HG02678 (cell line): ENCODE results near the gene UBE2G2.

Experiments used
- ATAC-seq: cut with Tn5 transposase; IDR thresholded peaks from one replicate; pipeline ENCODE4 v1.9.1; 2021; ENCODE audit warnings: mild to moderate bottlenecking, moderate library complexity; ENCODE audit not compliant: unreplicated experiment

Gene UBE2G2

DNA sequence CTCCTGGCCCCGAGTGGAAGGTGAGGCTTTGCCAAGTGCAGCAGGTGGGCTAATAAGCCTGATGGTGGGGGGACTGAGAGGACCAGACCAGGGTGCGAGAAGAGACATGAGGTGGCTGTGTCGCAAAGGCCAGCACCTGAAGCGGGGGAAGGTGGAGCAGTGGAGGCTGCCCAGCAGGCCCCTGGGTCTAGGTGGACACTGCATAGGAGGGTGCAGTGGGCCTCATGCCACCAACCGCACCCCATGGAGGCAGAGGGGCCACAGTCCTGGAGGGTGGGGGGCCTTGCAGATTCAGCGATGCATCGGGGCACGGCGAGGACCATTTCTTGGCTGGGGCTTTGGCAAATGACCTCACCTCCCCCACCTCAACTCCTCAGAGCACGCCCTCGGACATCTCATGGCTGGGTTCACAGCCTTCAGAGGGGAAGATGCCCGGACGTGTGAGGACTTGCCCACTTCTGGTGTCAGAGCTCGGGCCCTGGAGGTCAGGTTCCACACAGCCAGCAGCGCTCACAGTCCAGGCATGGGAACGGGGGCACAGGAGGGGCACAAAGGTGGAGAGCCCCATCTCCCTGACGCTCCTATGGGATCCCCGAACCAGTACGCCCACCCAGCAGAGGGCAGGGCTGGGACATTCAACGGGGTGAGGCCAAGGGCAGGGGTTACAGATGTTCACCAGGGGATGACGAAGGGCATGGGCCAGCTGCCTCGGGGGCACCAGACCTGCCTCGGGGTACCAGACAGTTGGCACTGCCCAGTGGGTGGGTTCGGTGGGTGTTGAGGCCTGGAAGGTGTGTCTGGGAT, 35.4 kb downstream of the UBE2G2 start:
- no peak for ATAC-seq

DNA sequence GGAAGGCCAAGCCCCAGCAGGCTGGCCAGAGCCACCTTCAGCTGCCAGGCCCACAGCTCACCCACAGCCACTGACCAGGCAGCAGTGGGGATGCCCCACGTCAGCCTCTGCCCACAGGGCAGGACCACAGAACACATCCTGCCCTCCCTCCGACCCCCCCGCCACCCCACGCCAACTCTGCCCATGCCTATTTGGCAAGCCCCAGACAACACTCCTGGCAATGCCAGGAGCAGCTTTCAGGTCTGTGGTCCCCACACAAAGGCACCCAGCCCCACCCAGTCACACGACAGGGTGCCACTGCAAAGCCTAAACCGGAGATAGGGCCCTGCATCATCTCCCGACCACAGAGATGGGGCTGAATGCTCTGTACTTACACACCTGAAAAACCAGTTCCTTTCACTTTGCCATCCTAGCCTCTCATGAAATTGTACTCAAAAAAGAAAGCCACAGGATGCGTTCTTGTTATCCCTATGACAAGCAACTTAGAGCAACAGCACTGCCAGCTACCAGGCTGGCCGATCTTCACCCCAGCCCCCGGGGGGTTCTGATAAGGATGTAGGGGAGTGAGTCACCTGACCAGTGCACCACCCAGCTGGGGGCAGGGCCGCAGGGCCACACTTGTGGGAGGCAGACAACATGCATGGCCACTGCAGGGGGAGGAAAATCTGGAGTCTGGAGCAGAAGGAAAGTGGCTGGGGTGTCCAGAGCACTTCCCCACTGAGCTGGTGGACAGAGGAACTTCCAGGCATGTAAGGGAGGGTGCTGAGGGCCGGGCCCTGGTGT, 36.2 kb downstream of the UBE2G2 start:
- no peak for ATAC-seq

DNA sequence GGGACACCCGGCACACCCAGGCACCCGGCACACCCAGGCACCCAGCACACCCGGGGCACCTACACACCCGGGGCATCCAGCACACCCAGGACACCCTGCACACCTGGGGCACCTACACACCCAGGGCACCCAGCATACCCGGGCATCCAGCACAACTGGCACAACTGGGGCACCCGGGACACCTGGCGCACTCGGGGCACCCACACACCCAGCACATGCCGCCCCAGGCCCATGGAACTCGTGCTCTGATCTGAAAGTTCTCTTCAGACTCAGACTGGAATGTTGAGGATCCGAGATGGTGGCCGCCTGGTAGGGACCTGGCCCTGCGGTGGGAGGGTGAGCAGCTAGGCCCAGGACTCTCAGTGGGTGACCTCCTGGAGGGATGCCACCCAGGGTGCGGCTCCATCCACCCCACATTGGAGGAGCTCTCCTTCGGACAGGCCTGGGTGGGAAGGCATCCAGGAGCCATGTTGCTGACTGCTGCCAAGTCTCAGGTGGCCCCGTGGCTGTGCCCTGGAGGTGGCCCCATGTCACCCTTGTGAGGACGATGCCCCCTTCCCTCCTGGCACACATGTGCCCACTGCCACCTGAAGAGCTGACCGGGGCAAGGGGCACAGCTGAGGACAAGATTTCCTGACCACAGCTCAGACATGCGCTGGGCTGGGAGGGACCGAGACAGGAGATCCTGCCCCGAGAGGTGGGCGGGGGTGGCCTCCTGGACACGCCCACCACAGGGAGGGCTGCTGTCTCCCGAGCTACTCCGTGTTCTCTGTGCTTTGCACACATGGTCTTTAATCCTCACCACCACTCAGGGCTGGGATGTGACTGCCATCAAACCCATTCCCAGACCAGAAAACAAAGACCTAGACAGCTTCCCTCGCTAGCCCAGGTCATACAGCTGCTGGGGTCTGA, 37.0 kb downstream of the UBE2G2 start:
- no peak for ATAC-seq

DNA sequence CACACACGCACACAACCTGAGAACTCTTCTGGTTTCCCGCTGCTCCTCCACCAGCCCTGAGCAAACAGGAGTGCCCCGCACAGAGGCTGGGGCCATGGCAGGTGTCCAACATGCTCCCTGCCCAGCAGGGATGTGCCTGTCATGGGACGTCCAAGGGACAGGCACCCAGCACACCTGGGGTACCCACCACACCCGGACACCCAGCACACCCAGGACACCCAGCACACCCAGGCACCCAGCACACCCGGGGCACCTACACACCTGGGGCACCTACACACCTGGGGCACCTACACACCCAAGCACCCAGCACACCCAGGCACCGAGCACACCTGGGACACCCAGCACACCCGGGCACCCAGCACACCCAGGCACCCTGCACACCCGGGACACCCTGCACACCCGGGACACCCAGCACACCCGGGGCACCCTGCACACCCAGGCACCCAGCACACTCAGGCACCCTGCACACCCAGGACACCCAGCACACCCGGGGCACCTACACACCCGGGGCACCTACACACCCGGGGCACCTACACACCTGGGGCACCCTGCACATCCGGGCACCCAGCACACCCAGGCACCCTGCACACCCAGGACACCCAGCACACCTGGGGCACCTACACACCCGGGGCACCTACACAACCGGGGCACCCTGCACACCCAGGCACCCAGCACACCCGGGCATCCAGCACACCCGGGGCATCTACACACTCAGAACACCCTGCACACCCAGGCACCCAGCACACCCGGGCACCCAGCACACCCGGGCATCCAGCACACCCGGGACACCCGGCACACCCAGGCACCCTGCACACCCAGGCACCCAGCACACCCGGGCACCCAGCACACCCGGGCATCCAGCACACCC, 37.9 kb downstream of the UBE2G2 start:
- no peak for ATAC-seq

DNA sequence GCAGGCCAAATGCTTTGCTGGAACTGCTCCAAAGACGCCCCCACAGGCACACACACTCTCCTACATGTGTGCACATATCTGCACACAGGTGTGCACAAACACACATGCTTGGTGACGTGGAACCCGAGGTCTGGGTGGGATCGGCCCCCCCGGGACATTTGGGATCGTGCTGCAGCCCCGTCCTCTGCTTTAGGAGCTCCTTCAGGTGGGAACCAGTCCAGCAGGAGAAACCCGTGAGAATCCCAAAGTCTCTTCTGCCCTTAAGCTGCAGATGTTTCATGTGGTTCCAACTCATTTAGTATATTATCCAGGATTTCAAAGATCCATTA, 38.6 kb downstream of the UBE2G2 start:
- ATAC-seq: no peak

DNA sequence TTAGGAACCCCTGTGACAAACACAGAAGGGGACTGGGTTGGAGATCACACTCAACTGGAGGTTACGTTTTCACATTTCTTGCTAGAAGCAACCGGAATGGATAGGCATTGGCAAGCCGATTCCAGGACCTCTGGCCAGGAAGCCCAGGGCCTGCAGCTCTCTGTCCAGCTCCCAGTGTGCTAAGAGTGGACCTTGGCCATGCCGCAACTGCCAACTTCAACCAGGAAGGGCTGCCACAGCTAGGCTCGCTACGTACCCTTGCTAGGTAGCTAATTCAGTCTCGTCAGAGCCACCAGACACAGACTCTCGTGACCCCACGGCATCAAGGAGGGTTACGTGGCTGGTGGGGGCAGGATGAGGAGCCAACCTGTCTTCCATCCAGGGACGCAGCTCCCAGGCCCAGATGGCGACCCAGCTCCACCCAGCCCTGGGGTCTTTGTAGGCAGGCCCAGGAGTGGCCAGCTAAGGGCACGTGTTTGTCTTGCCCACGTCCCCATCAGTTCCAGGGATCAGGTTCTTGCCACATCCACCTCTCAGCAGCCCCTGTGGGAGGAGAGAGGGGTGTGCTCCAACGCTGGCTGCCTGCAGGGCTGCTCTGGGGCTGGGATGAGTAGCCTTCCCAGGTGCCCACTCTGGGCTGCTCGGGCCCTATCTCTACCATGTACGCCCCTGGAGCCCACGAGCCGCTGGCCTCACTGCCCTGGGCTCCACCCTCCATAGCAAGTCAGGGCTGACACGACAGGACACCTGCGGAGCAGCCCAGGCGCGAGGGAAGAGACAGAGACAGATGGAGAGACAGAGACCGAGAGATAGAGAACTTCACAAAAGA, 39.2 kb downstream of the UBE2G2 start:
- ATAC-seq: no peak

DNA sequence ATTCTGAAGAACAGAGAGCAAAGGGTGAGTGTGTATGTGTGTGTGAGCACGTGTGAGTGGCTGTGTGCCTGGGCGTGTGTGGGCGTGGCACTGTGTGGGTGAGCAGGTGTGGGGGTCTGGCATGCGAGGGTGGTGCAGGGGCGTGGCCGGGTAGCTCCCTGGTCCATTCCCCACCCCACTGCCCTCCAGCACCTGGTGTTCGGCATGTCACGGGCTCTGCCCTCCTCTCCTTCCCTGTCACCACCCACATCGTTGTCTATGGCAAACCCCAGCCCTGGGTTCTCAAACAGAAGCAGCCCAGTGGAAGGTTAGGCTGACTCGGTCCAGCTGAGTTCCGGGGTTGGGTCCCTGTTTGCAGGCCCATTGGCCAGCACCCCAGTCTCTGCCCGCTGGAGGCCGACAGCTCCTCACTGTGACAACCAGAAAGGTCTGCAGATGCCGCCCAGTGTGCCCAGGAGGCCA, 39.8 kb downstream of the UBE2G2 start:
- ATAC-seq: no peak

DNA sequence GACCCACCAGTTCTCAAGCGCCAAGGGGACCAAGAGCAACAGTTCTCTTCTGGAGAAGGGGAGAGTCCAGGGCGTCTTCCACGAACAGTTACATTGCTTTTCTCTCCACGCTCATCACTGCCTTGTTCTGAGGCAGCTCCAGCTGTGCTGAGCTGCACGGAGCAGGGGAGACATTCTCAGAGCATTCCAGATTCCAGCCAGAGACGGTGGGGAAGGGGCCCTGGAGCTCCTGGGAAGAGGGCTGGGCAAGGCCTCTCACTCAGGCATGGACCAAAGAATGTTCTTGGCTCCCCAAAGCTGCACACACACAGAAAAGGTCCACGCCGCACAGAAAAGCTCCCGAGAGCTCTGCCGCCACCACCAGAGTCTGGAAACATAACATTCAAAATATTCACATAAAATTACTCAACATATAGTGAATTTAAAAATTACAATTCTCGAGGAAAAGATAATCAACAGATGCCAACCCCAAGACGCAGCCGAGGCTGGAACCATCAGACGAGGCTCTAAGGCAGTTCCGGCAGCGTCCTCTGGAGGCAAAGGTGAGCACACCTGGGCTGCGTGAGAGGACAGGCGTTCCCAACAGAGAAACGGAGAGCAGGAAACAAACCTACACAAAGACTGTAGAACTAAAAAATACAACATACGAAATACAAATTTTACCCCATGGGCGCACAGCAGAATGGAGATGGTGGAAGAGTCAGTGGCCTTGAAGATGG, 40.5 kb downstream of the UBE2G2 start:
- ATAC-seq: no peak

DNA sequence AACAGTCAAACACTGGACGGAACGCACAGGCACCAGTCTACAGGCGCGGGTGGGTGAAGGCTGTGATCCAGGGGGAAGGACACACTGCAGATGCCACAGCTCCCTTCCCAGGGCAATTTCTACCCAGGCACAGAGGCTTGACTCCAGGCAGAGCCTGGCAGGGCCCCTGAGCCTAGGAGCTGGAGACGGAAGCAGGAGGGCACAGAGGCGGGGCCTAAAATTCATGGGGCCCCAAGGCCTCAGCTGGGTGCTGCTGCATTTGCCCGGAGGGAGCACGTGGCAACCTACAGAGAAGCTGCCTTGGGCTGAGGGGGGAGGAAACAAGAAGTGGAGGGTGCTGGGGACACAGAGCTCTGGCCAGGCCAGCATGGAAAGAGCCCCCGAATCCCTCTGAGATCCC, 41.2 kb downstream of the UBE2G2 start:
- ATAC-seq: no peak

DNA sequence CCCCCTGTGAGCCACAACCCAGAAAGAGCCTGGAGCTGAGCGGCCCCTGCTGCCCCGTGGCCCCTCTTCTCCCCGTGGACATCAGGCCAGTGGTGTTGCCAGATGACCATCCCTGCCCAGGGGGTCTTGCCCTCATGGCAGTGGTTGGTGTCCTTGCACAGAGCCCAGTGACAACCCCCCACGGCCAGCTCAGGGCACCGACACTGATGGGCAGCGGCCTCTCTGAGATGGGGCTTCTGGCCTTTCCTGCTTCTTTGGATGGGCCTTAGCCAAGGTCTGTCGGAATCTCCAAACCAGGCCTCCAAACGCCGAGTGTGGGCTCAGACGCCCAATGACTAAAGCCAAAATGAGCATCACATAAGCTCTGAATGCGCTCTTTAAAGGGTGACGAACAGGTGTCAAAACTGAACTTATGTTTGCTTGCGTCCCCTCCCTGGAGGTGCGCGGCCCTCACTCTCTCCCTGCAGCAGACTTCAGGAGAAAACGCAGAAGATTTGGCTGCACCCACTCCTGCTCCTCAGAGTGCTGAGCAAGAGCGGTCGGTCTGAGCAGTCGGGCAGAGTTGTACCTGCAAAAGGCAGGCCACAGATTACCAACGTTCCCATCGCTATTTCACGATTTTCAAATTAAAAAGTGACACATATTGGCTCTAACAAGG, 41.9 kb downstream of the UBE2G2 start:
- no peak for ATAC-seq

DNA sequence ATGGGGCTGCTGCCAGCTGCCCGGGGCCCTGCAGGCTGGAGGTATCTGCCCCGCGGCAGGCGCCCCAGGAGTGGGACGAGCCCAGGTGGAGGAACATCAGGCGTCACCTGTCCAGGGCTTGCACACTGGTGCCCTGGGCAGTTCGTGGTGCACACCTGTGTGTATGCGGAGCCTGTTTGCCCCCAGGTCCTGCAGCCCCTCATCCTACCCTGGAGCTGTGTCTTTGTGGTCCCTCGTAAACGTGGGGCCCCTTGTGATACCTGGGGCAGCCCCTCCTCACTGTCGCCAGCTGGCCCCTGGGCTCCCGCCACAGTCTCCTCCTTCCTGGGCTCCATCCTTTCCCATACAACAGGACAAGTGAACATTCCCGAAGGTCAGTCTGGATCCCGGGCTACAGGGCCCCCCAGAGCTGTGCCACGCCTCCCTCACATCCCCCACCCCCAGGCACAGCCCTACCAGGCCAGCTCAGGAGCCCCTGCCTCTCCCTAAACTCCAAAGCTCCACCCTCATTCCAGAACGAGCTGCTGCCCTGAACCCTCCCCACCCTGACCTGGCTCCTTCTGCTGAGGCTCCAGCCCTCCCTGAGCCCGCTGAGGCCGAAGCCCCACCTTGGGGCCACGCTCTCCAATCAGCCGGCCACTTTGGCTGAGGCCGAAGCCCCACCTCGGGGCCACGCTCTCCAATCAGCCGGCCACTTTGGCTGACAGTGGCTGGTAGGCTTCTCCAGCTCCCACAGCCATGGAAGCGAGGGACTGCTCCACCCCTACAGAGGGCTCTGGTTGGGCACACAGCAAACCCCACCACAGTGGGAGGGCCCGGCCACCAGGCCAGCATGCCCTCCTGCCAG, 42.6 kb downstream of the UBE2G2 start:
- no peak for ATAC-seq

DNA sequence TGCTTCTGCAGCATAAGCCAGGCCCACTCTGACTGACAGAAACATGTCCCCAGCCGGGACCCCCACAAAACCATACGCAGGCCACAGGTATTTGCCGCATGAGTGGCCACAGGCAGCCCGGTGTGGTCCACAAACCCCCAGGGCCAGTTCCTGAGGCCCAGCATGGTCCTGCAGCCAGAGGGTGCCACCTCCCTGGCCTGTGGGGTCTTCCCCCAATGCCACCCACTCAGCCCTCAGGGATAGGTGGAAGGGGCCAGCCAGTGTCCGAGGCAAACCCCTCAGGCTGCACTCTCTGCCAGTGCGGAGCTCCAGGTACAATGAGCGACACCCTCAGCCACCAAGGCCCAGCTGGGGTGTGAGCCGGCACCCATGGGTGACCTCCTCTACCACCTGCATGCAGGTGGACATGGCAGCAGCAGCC, 43.5 kb downstream of the UBE2G2 start:
- no peak for ATAC-seq

DNA sequence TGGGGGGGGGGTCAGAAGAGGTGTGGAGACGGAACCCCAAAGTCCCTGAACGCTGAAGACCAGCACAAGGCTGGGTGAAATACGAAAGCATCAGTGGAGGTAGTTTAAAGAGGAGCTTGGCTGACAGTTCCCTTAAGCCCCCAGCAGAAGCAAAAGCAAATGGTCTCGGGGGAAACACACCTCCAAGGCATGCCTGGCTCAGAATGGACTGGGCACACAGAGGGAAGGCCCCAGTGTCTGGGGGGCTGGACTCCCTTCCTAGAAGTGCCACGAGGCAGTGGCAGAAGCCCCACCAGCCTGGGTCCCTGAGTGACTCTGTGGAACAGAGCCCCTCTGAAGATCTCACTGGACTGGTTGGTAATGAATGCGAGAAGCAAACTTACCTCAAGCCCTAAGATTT, 43.9 kb downstream of the UBE2G2 start:
- no peak for ATAC-seq

DNA sequence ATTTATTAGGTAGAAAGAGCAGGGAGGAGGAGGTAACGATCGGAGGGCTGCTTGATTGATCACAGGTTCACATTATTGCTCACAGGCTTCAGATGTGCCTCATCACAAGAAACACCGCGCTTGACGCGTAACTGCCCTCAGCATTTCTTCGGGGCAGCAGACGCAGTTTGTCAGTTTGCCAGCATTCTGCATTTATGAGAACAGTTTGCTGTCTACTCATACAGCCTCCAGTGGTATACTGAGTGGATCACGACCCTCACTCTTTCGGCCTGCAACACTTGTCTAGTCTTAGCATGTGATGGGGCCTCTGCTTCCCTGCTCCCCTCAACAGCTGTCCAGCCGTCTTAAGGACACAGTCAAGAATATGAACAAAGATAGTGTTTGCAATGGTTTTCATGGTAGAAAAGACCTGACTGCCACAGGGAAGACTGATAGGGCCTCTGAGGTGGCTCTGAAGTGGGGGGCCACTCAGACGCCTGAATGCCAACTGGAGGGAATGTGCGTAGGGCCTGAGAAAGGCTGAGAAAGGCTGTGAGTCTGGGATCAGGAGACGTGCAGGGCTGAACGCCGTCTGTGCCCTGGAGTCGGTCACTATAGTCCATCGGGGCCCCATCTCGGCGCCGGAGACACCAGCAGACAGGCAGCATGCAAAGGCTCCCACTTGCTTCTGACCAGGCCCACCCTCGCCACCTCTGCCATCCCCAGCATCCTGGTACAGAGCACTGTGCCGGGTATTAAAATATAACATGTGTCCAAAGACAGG, 45.0 kb downstream of the UBE2G2 start:
- ATAC-seq: no peak

DNA sequence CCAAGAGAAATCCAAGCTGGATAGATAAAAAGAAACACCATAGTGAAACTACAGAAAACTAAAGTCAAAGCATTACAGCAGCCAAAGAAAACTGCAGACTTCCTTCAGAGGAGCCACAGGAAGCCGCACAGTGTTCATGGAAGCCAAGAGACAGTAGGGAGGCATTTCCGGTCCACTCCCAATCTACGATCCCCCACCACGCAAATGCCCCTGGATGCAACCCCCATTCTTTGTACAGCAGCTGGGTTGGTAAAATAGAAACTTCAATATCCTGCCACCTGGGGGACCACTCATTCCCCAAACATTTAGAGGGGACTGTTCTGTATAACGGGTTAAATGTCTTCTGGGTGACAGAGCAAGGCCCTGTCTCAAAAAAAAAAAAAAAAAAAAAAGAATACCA, 46.4 kb downstream of the UBE2G2 start:
- no peak for ATAC-seq

DNA sequence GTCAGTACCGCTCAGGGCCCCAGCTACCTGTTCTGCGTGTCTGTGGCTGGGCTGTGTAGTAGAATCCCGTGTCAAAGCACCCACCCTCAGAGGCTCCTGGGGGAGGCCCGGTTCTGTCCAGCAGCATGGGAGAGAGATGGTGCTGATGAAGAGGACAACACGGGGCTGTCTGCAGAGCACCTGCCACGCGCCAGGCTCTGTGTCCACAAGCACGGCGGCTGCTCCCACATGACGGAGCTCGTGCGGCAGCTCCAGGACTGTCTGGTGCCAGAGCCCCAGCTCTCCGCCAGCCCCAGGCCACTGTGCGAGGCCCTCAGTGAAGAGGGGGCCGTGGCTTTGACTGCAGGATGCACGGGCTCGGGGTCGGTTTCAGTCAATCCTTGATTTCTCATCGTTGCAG, 48.3 kb downstream of the UBE2G2 start:
- ATAC-seq: no peak
